ENCODE data around the gene STK38L. TPM values are rescaled to one million over a fixed set of nuclear protein-coding genes. Genes with fewer than 3 reads are reported as not detected.
A peak's percentile ranks its signal among the peaks of the same experiment; 100 is the strongest.

The STK38L gene
- 30.8 TPM for total RNA-seq (ENCODE audit: unreplicated experiment)
- long read RNA-seq, full-length matches to known transcripts = 8 of 9 reads
- long read RNA-seq, partial matches to known transcripts = 0 of 9 reads
- long read RNA-seq, other reads (novel, unspliced or antisense) = 1 of 9 reads

DNA sequence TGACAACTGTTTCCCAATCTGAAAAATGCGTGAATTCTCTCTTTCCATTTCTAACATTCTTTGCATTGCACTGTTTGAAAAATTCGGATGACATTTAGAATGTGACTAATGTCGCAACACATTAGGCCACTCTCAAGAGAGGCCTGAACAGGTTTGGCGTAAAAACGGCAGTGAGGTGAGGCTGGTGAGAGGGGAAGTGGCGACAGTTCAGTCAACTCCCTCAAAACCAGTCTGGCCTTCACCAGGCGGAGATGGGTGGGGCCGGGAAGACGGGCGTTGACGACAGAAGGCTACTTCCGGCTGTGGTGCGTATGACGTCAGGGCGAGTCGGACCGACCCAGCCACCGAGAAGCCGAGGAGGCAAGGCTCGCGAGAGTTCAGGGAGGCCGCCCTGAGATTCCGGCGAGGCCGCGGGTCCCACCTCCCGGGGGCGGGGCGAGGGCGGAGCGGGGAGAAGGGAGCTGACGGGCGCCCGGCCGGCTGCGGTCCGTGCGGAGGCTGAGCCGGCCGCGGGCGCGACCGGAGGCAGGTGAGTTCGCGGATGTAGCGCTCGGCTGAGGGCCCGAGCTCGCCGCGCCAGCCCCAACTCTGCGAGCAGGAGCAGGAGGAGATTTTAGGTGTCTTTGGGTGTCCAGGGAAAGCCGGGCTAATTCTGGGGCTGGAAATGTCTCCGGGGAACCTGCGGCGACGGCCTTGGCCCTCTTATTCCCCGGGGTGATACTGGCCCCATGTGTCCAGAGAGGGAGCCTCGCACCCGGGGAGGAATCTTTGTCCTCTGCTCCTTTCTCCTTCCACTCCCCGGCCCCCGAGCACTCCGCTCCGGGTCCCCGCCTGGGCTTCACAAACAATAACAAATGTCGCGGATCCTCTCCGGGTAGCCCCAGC lies at the start of gene STK38L:
Gene STK38L (plus strand): TSS at position 483 of the 885 bp plus-strand sequence. CDS start 53,435 bp downstream, outside the sequence.
- peak within 1 kb of the TSS; percentile 92 for H3K27ac Mint-ChIP-seq (ENCODE audit: unreplicated experiment)
- H3K36me3 Mint-ChIP-seq (ENCODE audit: low read depth, unreplicated experiment) = no peaks in the 10 kb centered on the region
- TF ChIP-seq, protein P1, sequence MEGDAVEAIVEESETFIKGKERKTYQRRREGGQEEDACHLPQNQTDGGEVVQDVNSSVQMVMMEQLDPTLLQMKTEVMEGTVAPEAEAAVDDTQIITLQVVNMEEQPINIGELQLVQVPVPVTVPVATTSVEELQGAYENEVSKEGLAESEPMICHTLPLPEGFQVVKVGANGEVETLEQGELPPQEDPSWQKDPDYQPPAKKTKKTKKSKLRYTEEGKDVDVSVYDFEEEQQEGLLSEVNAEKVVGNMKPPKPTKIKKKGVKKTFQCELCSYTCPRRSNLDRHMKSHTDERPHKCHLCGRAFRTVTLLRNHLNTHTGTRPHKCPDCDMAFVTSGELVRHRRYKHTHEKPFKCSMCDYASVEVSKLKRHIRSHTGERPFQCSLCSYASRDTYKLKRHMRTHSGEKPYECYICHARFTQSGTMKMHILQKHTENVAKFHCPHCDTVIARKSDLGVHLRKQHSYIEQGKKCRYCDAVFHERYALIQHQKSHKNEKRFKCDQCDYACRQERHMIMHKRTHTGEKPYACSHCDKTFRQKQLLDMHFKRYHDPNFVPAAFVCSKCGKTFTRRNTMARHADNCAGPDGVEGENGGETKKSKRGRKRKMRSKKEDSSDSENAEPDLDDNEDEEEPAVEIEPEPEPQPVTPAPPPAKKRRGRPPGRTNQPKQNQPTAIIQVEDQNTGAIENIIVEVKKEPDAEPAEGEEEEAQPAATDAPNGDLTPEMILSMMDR (IDR thresholded peaks at IDR 0.05; ENCODE audit: unreplicated experiment) = no peak
- H3K4me3 Mint-ChIP-seq (ENCODE audit: unreplicated experiment) = peak within 1 kb of the TSS; percentile 100
- no peaks in the 10 kb centered on the region for H3K9me3 Mint-ChIP-seq (ENCODE audit: unreplicated experiment)
- peaks cover 14% of the 10 kb centered on the region for H3K27me3 Mint-ChIP-seq (ENCODE audit: unreplicated experiment)
- DNase-seq (ENCODE audit: low spot score) = peak; percentile 99
- peaks cover 18% of the 10 kb centered on the region for H3K4me1 Mint-ChIP-seq (ENCODE audit: unreplicated experiment)

DNA sequence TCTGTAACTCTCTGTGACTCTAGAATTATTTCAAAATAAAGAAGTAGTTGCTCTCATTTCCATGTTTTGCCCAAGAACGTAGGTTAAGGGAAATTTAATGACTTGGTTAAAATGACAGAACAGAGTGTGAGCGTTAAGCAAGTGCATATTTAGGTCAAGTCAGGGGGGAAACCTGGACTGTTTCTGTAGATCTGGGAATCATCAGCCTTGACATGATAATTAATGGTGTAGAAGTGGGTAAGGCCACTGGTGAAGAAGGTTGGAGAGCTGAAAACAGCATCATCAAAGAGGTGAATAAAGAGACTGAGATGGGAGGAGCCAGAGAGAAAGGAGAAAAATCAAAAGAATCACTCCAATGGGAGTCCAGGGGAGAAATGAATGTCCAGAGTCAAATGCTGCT lies 49.4 kb upstream of the STK38L start:
- no peak overlapping the region for H3K27ac Mint-ChIP-seq (ENCODE audit: unreplicated experiment)
- peaks cover 5% of the 10 kb centered on the region for H3K27me3 Mint-ChIP-seq (ENCODE audit: unreplicated experiment)
- H3K4me3 Mint-ChIP-seq (ENCODE audit: unreplicated experiment) = no peak overlapping the region
- H3K4me1 Mint-ChIP-seq (ENCODE audit: unreplicated experiment) = peaks cover 10% of the 10 kb centered on the region
- no peaks in the 10 kb centered on the region for H3K36me3 Mint-ChIP-seq (ENCODE audit: low read depth, unreplicated experiment)
- H3K9me3 Mint-ChIP-seq (ENCODE audit: unreplicated experiment) = no peaks in the 10 kb centered on the region
- TF ChIP-seq, protein P1 (IDR thresholded peaks at IDR 0.05; ENCODE audit: unreplicated experiment) = no peak
- DNase-seq (ENCODE audit: low spot score) = no peak

DNA sequence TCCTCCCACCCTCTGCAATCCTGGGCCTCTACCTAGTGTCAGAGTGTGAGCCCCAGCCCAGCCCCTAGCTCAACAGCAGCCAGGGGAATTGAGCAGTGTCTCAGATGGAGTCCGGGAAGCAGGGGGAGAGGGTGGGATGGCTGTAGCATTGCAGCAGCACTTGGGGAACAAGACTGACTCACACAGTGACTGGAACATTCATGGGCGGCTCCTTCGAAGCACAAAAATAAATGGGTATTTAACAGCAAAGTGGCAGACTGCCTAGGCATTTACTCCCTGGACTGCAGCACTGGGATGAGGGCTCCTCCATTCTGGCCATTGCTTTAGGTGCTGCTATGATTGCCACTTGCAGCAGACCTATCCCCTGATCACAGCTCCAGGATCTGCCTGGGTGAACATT lies 46.0 kb upstream of the STK38L start:
- no peak for DNase-seq (ENCODE audit: low spot score)
- Mint-ChIP-seq H3K27me3 (ENCODE audit: unreplicated experiment) (no peaks in the 10 kb centered on the region), H3K9me3 (ENCODE audit: unreplicated experiment) (no peaks in the 10 kb centered on the region), H3K27ac (ENCODE audit: unreplicated experiment) (no peak overlapping the region), H3K36me3 (ENCODE audit: low read depth, unreplicated experiment) (no peaks in the 10 kb centered on the region), H3K4me1 (ENCODE audit: unreplicated experiment) (peaks cover 3% of the 10 kb centered on the region), H3K4me3 (ENCODE audit: unreplicated experiment) (no peak overlapping the region)
- TF ChIP-seq, protein P1 (IDR thresholded peaks at IDR 0.05; ENCODE audit: unreplicated experiment) = no peak

DNA sequence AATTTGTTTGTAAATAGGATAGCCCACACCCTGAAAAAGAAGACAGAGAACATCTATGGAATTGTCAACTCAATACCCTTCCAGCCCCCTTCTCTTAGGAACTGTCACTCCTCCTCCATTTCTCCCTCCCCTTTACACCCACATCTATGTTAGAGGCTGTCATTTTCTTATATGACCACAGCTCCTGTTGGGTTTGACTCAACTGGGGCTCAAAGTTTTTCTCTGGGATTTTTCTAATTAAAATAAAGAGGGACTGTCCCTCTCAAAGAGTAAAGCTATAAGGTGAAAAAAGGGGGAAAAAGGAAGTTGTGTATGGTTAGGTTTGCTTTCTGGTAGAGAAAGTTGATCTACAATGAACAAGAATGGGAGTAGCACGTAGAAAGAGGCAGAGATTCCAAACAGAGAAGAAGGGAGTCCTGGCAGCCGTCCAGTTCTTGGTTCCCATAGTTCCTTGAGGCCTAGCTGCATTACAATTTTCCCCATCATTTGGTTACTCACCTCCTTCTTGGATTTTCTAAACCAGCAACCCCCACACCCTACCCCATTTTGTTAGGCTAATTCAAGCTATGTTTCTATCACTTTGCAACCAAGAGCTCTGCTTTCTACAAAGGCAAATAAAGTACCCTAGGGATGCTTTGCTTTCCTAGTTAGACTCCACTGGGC lies 44.3 kb upstream of the STK38L start:
- TF ChIP-seq, protein P1 (IDR thresholded peaks at IDR 0.05; ENCODE audit: unreplicated experiment) = no peak
- Mint-ChIP-seq H3K27me3 (ENCODE audit: unreplicated experiment) (no peaks in the 10 kb centered on the region), H3K4me3 (ENCODE audit: unreplicated experiment) (no peak overlapping the region), H3K36me3 (ENCODE audit: low read depth, unreplicated experiment) (no peaks in the 10 kb centered on the region), H3K27ac (ENCODE audit: unreplicated experiment) (no peak overlapping the region), H3K9me3 (ENCODE audit: unreplicated experiment) (no peaks in the 10 kb centered on the region), H3K4me1 (ENCODE audit: unreplicated experiment) (no peaks in the 10 kb centered on the region)
- no peak for DNase-seq (ENCODE audit: low spot score)

Data from endothelial cell (in vitro differentiated cells).